Chondrocyte (in vitro differentiated cells): Measurements from ENCODE around the gene SMCP. TPM values are rescaled to one million over a fixed set of nuclear protein-coding genes. Genes with fewer than 3 reads are reported as not detected.

ENCODE experiments used
- DNase-seq: peaks from one replicate; pipeline ENCODE4 v3.0.0; 2021; ENCODE audit warnings: mixed read lengths, low spot score
- H3K27ac Mint-ChIP-seq: one replicate; pipeline ENCODE4 v1.8.0; 2021; ENCODE audit warnings: mild to moderate bottlenecking, moderate library complexity, mixed read lengths; ENCODE audit not compliant: unreplicated experiment
- H3K27me3 Mint-ChIP-seq: 2 replicates; pipeline ENCODE4 v1.8.0; 2021; ENCODE audit warnings: low read depth, mixed read lengths
- H3K36me3 Mint-ChIP-seq: 2 replicates; pipeline ENCODE4 v1.8.0; 2021; ENCODE audit warnings: low read depth, mixed read lengths
- H3K4me1 Mint-ChIP-seq: 2 replicates; pipeline ENCODE4 v1.8.0; 2021; ENCODE audit warnings: low read depth, mild to moderate bottlenecking, mixed read lengths
- H3K4me3 Mint-ChIP-seq: one replicate; pipeline ENCODE4 v1.8.0; 2021; ENCODE audit warnings: mild to moderate bottlenecking, moderate library complexity, mixed read lengths; ENCODE audit not compliant: unreplicated experiment
- H3K9me3 Mint-ChIP-seq: 2 replicates; pipeline ENCODE4 v1.8.0; 2021; ENCODE audit warnings: low read depth, mixed read lengths
- total RNA-seq: library from RNA; stranded (reverse); gene quantifications from 3 replicates; pipeline ENCODE4 v1.2.1, GENCODE V29; 2021
- TF ChIP-seq, protein P1 (sequence below): fragments of 200-600 bp; sonication (generic); IDR thresholded peaks from 2 replicates; pipeline ENCODE4 v1.5.0; 2021; ENCODE audit warnings: antibody characterized with exemption, mild to moderate bottlenecking, moderate library complexity

The SMCP gene
- total RNA-seq, 1 donor from 2014 or later: not detected

GRCh38 chr1:152859696-152860095 lies 18.4 kb upstream of the SMCP start, which contains the start of gene LCE7A:
Gene LCE7A, plus strand, starts transcription at chr1:152859996. Its CDS starts 702 bp downstream, at chr1:152860698.
- Mint-ChIP-seq H3K4me3 (no peak within 1 kb of the TSS), H3K27me3 (peaks cover 3% of the 10 kb centered on the region), H3K9me3 (no peaks in the 10 kb centered on the region), H3K27ac (no peak within 1 kb of the TSS), H3K36me3 (no peaks in the 10 kb centered on the region), H3K4me1 (no peaks in the 10 kb centered on the region)
- TF ChIP-seq, protein P1, sequence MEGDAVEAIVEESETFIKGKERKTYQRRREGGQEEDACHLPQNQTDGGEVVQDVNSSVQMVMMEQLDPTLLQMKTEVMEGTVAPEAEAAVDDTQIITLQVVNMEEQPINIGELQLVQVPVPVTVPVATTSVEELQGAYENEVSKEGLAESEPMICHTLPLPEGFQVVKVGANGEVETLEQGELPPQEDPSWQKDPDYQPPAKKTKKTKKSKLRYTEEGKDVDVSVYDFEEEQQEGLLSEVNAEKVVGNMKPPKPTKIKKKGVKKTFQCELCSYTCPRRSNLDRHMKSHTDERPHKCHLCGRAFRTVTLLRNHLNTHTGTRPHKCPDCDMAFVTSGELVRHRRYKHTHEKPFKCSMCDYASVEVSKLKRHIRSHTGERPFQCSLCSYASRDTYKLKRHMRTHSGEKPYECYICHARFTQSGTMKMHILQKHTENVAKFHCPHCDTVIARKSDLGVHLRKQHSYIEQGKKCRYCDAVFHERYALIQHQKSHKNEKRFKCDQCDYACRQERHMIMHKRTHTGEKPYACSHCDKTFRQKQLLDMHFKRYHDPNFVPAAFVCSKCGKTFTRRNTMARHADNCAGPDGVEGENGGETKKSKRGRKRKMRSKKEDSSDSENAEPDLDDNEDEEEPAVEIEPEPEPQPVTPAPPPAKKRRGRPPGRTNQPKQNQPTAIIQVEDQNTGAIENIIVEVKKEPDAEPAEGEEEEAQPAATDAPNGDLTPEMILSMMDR: no peak
- DNase-seq: no peak

GRCh38 chr1:152860129-152860528 lies 18.0 kb upstream of the SMCP start:
- Mint-ChIP-seq H3K4me3 (no peak overlapping the region), H3K27me3 (peaks cover 3% of the 10 kb centered on the region), H3K9me3 (no peaks in the 10 kb centered on the region), H3K27ac (no peak overlapping the region), H3K4me1 (no peaks in the 10 kb centered on the region), H3K36me3 (no peaks in the 10 kb centered on the region)
- DNase-seq: no peak
- TF ChIP-seq, protein P1: no peak

DNA sequence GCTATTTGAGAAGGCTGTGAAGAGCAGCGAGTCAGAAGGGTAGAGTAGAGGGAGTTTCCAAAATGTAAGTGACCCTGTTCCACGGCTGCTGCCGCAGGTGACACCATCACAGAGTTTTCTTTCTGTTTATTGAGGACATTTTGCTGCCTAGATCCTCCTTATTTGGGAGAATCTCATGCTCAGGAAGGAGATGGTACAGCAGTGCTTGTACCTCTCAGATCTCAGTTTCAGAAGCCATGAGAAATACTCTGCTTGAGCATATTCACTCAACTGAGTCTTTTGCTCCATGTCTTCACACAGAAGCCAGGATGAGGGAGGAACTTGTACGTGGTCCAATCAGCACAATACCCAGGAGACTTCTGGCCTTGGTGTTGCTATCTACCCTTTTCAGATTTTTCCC lies 16.7 kb upstream of the SMCP start:
- Mint-ChIP-seq H3K36me3 (no peaks in the 10 kb centered on the region), H3K27ac (no peak overlapping the region), H3K9me3 (no peaks in the 10 kb centered on the region), H3K27me3 (peaks cover 3% of the 10 kb centered on the region), H3K4me3 (no peak overlapping the region), H3K4me1 (no peaks in the 10 kb centered on the region)
- no peak for DNase-seq
- TF ChIP-seq, protein P1: no peak

DNA sequence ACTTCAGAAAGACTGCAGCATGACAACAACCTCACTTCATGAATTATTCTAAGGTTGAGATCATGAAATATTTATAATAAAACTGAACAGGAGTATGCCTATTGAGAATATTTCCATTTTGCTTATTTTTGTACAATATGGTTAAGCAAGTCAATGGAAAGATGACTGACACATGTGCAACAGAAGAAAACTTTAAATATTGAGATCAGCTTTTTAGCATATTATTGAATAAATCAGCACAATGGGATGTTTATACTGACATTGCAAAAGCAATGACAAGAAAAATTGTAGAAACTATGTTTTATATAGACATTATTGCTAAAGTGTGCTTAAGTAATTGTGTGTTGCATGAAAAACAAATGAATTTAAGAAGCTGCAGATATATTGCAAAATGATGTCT lies 13.7 kb upstream of the SMCP start:
- DNase-seq: no peak
- H3K36me3 Mint-ChIP-seq: no peaks in the 10 kb centered on the region
- H3K27ac Mint-ChIP-seq: no peak overlapping the region
- TF ChIP-seq, protein P1: no peak
- no peak overlapping the region for H3K4me3 Mint-ChIP-seq
- no peaks in the 10 kb centered on the region for H3K4me1 Mint-ChIP-seq
- no peaks in the 10 kb centered on the region for H3K9me3 Mint-ChIP-seq
- H3K27me3 Mint-ChIP-seq: peaks cover 3% of the 10 kb centered on the region

GRCh38 chr1:152866321-152866720 lies 11.8 kb upstream of the SMCP start:
- Mint-ChIP-seq H3K4me1 (no peaks in the 10 kb centered on the region), H3K27ac (no peak overlapping the region)
- TF ChIP-seq, protein P1: no peak

More at GRCh38 chr1:152866321-152866720, 11.8 kb upstream of the SMCP start:
- no peak overlapping the region for H3K4me3 Mint-ChIP-seq
- H3K27me3 Mint-ChIP-seq: peaks cover 1% of the 10 kb centered on the region
- no peaks in the 10 kb centered on the region for H3K9me3 Mint-ChIP-seq
- no peak for DNase-seq
- H3K36me3 Mint-ChIP-seq: no peaks in the 10 kb centered on the region
